Stomach smooth muscle (tissue), 2 donors: ENCODE results near the gene CTSK.
"Not testable (repeated sequence)": the region's sequence is repeated elsewhere in the genome, so short reads cannot be mapped to it uniquely, and the experiment has no call there.

Experiments used
- H3K27ac ChIP-seq: one replicate; pipeline ENCODE4 v1.7.0; 2013; ENCODE audit warnings: mild to moderate bottlenecking, low read length, inconsistent platforms
- H3K27me3 ChIP-seq, 2 donors: one replicate each; pipeline ENCODE4 v1.7.0; 2013; ENCODE audit warnings: low read length in 2 of 2; ENCODE audit not compliant: insufficient read depth in 2 of 2, control insufficient read depth in 1 of 2
- H3K36me3 ChIP-seq, 2 donors: one replicate each; pipeline ENCODE4 v1.7.0; 2013; ENCODE audit warnings: low read length in 2 of 2; ENCODE audit not compliant: control insufficient read depth in 2 of 2, insufficient read depth in 2 of 2
- H3K4me1 ChIP-seq: one replicate; pipeline ENCODE4 v1.7.0; 2013; ENCODE audit warnings: low read length; ENCODE audit not compliant: control insufficient read depth, insufficient read depth
- H3K4me3 ChIP-seq, 2 donors: one replicate each; pipeline ENCODE4 v1.7.0; 2013; ENCODE audit warnings: low read length in 2 of 2
- H3K9ac ChIP-seq, 2 donors: one replicate each; pipeline ENCODE4 v1.7.0; 2013; ENCODE audit warnings: low read length in 2 of 2, mild to moderate bottlenecking in 1 of 2
- H3K9me3 ChIP-seq, 2 donors: one replicate each; pipeline ENCODE4 v1.7.0; 2013; ENCODE audit warnings: low read length in 2 of 2; ENCODE audit not compliant: control insufficient read depth in 2 of 2
- donor health status: healthy.
- donor health status: Pancreatic carcinoma.

Gene CTSK

GRCh38 chr1:150805899-150806298 lies 2.2 kb downstream of the CTSK start:
- no peaks in the 10 kb centered on the region for H3K27me3 ChIP-seq
- H3K4me1 ChIP-seq: no peaks in the 10 kb centered on the region
- H3K4me3 ChIP-seq: no peak overlapping the region
- no peak overlapping the region for H3K27ac ChIP-seq
- peaks cover 5 to 18% of the 10 kb centered on the region in 2 donors for H3K36me3 ChIP-seq
- no peaks in the 10 kb centered on the region for H3K9me3 ChIP-seq
- no peak overlapping the region for H3K9ac ChIP-seq

GRCh38 chr1:150804671-150805070 lies 3.4 kb downstream of the CTSK start:
- Histone ChIP-seq H3K4me1 (no peaks in the 10 kb centered on the region), H3K9ac (no peak overlapping the region), H3K36me3 (peaks cover 5 to 13% of the 10 kb centered on the region in 2 donors), H3K27me3 (no peaks in the 10 kb centered on the region), H3K4me3 (no peak overlapping the region), H3K27ac (no peak overlapping the region), H3K9me3 (no peaks in the 10 kb centered on the region)

GRCh38 chr1:150799089-150799488 lies 9.0 kb downstream of the CTSK start:
- Histone ChIP-seq H3K36me3 (peaks cover 25 to 42% of the 10 kb centered on the region in 2 donors), H3K27me3 (no peaks in the 10 kb centered on the region), H3K4me3 (no peak overlapping the region), H3K9ac (no peak overlapping the region), H3K4me1 (no peaks in the 10 kb centered on the region), H3K9me3 (no peaks in the 10 kb centered on the region), H3K27ac (no peak overlapping the region)

GRCh38 chr1:150798525-150798924 lies 9.5 kb downstream of the CTSK start:
- H3K27ac ChIP-seq: no peak overlapping the region
- no peaks in the 10 kb centered on the region for H3K4me1 ChIP-seq
- H3K4me3 ChIP-seq: no peak overlapping the region
- H3K9me3 ChIP-seq: no peaks in the 10 kb centered on the region
- peaks cover 25 to 38% of the 10 kb centered on the region in 2 donors for H3K36me3 ChIP-seq
- no peak overlapping the region for H3K9ac ChIP-seq
- no peaks in the 10 kb centered on the region for H3K27me3 ChIP-seq

GRCh38 chr1:150796374-150796773 lies 11.7 kb downstream of the CTSK start:
- Histone ChIP-seq H3K27me3 (no peaks in the 10 kb centered on the region), H3K27ac (no peak overlapping the region), H3K36me3 (peaks cover 21 to 30% of the 10 kb centered on the region in 2 donors), H3K4me1 (no peaks in the 10 kb centered on the region), H3K9ac (no peak overlapping the region), H3K4me3 (no peak overlapping the region), H3K9me3 (no peaks in the 10 kb centered on the region)

GRCh38 chr1:150793778-150794177 lies 14.3 kb downstream of the CTSK start:
- peaks cover 14 to 22% of the 10 kb centered on the region in 2 donors for H3K36me3 ChIP-seq
- H3K27me3 ChIP-seq, H3K9me3 ChIP-seq, H3K27ac ChIP-seq, H3K4me3 ChIP-seq, H3K4me1 ChIP-seq, H3K9ac ChIP-seq: not testable (repeated sequence)

GRCh38 chr1:150793221-150793620 lies 14.8 kb downstream of the CTSK start:
- no peak overlapping the region for H3K27ac ChIP-seq
- no peaks in the 10 kb centered on the region for H3K9me3 ChIP-seq

GRCh38 chr1:150791585-150791984 lies 16.5 kb downstream of the CTSK start:
- no peak overlapping the region for H3K27ac ChIP-seq
- no peak overlapping the region for H3K9ac ChIP-seq
- H3K36me3 ChIP-seq: peaks cover 2 to 6% of the 10 kb centered on the region in 2 donors
- no peak overlapping the region for H3K4me3 ChIP-seq
- H3K4me1 ChIP-seq: no peaks in the 10 kb centered on the region
- H3K9me3 ChIP-seq: no peaks in the 10 kb centered on the region
- H3K27me3 ChIP-seq: no peaks in the 10 kb centered on the region

More at GRCh38 chr1:150793221-150793620, 14.8 kb downstream of the CTSK start:
- no peaks in the 10 kb centered on the region for H3K27me3 ChIP-seq
- peaks cover 8 to 16% of the 10 kb centered on the region in 2 donors for H3K36me3 ChIP-seq
- no peak overlapping the region for H3K4me3 ChIP-seq
- no peaks in the 10 kb centered on the region for H3K4me1 ChIP-seq
- H3K9ac ChIP-seq: no peak overlapping the region

- no peaks in the 10 kb centered on the region for H3K27me3 ChIP-seq
- no peak overlapping the region for H3K9ac ChIP-seq
- H3K27ac ChIP-seq: no peak overlapping the region
- no peaks in the 10 kb centered on the region for H3K9me3 ChIP-seq
- no peaks in the 10 kb centered on the region for H3K4me1 ChIP-seq
- no peak overlapping the region for H3K4me3 ChIP-seq
- no peaks in the 10 kb centered on the region for H3K36me3 ChIP-seq
These were observed 18.7 kb downstream of the CTSK start for GRCh38 chr1:150789396-150789795.

- H3K4me1 ChIP-seq: no peaks in the 10 kb centered on the region
- H3K27ac ChIP-seq: no peak overlapping the region
- no peaks in the 10 kb centered on the region for H3K9me3 ChIP-seq
- H3K9ac ChIP-seq: no peak overlapping the region
- H3K4me3 ChIP-seq: no peak overlapping the region
- H3K36me3 ChIP-seq: no peaks in the 10 kb centered on the region
- H3K27me3 ChIP-seq: no peaks in the 10 kb centered on the region
These were observed 19.1 kb downstream of the CTSK start for GRCh38 chr1:150788946-150789345.

- no peak overlapping the region for H3K4me3 ChIP-seq
- no peak overlapping the region for H3K9ac ChIP-seq
- H3K36me3 ChIP-seq: no peaks in the 10 kb centered on the region
- H3K4me1 ChIP-seq: no peaks in the 10 kb centered on the region
- H3K27me3 ChIP-seq: no peaks in the 10 kb centered on the region
- H3K27ac ChIP-seq: no peak overlapping the region
- no peaks in the 10 kb centered on the region for H3K9me3 ChIP-seq
These were observed 20.6 kb downstream of the CTSK start for GRCh38 chr1:150787455-150787854.
